HepG2 (cell line): ENCODE results near the gene TRRAP. TPM values are rescaled to one million over a fixed set of nuclear protein-coding genes. Genes with fewer than 3 reads are reported as not detected.

Experiments
- ATAC-seq: fragments of 200-7000 bp; cut with Tn5 transposase; 3 replicates; pipeline ENCODE4 v1.9.1; 2020; ENCODE audit warnings: mild to moderate bottlenecking, moderate library complexity
- BruUV-seq: library from RNA; stranded (reverse); fragments of 400-500 nt; replicated peaks from 2 replicates; lab custom pipeline; 2021; lab: Mats Ljungman, UMichigan
- CTCF ChIA-PET: fragments of 300-600 bp; formaldehyde crosslinking; extraction: SDS; loops from one replicate; lab custom pipeline; 2021; ENCODE audit warnings: low total read pairs, inconsistent platforms, low intra/inter-chr PET ratio; lab: Yijun Ruan, JAX
- POLR2A ChIA-PET: fragments of 350-600 bp; sonication (Branson Sonifier 250); formaldehyde crosslinking; loops from one replicate; lab custom pipeline; 2020; ENCODE audit warnings: antibody characterized with exemption, inconsistent platforms; lab: Yijun Ruan, JAX
- DNase-seq: peaks from one replicate; pipeline ENCODE4 v3.0.0-alpha.2; 2015; ENCODE audit warnings: low spot score
- FAIRE-seq: peaks from 3 replicates; lab custom pipeline; 2011; peaks lifted over from hg19 to GRCh38; lab: Jason Lieb, UNC
- H2AFZ ChIP-seq: one replicate; pipeline ENCODE4 v1.6.1; 2011; ENCODE audit warnings: low read length, inconsistent platforms
- H3K27ac ChIP-seq: fragments of 300-600 bp; 3 replicates; pipeline ENCODE4 v1.8.0; 2011; ENCODE audit warnings: mixed run types, mild to moderate bottlenecking, mixed read lengths, low read length, inconsistent platforms; ENCODE audit not compliant: insufficient read depth; ENCODE audit errors: extremely low read length
- H3K27me3 ChIP-seq, 2 experiments: fragments of 200-600 bp in 1 of 2; 2 replicates in 1 of 2; 3 replicates in 1 of 2; pipeline versions ENCODE4 v1.6.0 to v1.8.0; 2011; ENCODE audit warnings: low read length in 2 of 2, mild to moderate bottlenecking in 2 of 2, moderate library complexity in 2 of 2, inconsistent platforms in 1 of 2; ENCODE audit not compliant: insufficient read depth in 2 of 2, control insufficient read depth in 1 of 2
- H3K36me3 ChIP-seq, 2 experiments: fragments of 200-600 bp in 1 of 2; replicated peaks in 1 of 2; 2 replicates in 1 of 2; 3 replicates in 1 of 2; pipeline versions ENCODE4 v1.5.1 to v1.8.0; 2011; ENCODE audit warnings: low read length in 2 of 2, inconsistent platforms in 1 of 2; ENCODE audit not compliant: insufficient read depth in 2 of 2, control insufficient read depth in 1 of 2
- H3K4me1 ChIP-seq: 2 replicates; pipeline ENCODE4 v1.5.1; 2012; ENCODE audit warnings: low read length, inconsistent platforms; ENCODE audit not compliant: insufficient read depth
- H3K4me2 ChIP-seq: 2 replicates; pipeline ENCODE4 v1.6.0; 2011; ENCODE audit warnings: low read depth, low read length, inconsistent platforms
- H3K4me3 ChIP-seq, 3 experiments: fragments of 200-600 bp in 1 of 3; sonication (generic), shearing (Covaris generic) in 1 of 3; replicated peaks in 1 of 3; 2 replicates each; pipeline ENCODE4 v1.5.1; 2011 to 2016; ENCODE audit warnings: low read length in 3 of 3, inconsistent platforms in 2 of 3, low read depth in 2 of 3, mild to moderate bottlenecking in 2 of 3, control low read depth in 1 of 3, mixed read lengths in 1 of 3; ENCODE audit not compliant: insufficient read depth in 1 of 3
- H3K79me2 ChIP-seq: one replicate; pipeline ENCODE4 v1.6.1; 2011; ENCODE audit warnings: low read length, inconsistent platforms; ENCODE audit not compliant: insufficient read depth
- H3K9ac ChIP-seq: 2 replicates; pipeline ENCODE4 v1.6.0; 2011; ENCODE audit warnings: mild to moderate bottlenecking, low read depth, low read length, inconsistent platforms; ENCODE audit not compliant: insufficient read depth
- H3K9me3 ChIP-seq: 2 replicates; pipeline ENCODE4 v1.5.1; 2012; ENCODE audit warnings: mild to moderate bottlenecking, low read length
- H4K20me1 ChIP-seq: 2 replicates; pipeline ENCODE4 v1.6.0; 2011; ENCODE audit warnings: inconsistent platforms, mild to moderate bottlenecking, low read length, moderate library complexity; ENCODE audit not compliant: insufficient read depth
- ATF5 ChIP-seq: sonication (generic); formaldehyde crosslinking; IDR thresholded peaks from 2 replicates; pipeline ENCODE4 v1.4.0; 2020; ENCODE audit warnings: mild to moderate bottlenecking, low read depth, missing genetic modification reagents
- BORCS8-MEF2B ChIP-seq: sonication (generic); formaldehyde crosslinking; IDR thresholded peaks from 2 replicates; pipeline ENCODE4 v1.8.0; 2022; ENCODE audit warnings: mild to moderate bottlenecking, missing genetic modification reagents
- CTCF ChIP-seq: sonication (generic); formaldehyde crosslinking; IDR thresholded peaks from 2 replicates; pipeline ENCODE4 v1.5.0; 2020; ENCODE audit warnings: mild to moderate bottlenecking, missing genetic modification reagents, moderate library complexity
- FOSL2 ChIP-seq: sonication (generic); formaldehyde crosslinking; IDR thresholded peaks from 2 replicates; pipeline ENCODE4 v1.4.0; 2020; ENCODE audit warnings: missing genetic modification reagents
- KLF16 ChIP-seq, 2 experiments: sonication (generic) in 1 of 2; formaldehyde crosslinking in 1 of 2; IDR thresholded peaks; 2 replicates each; pipeline versions ENCODE4 v1.6.1 to v1.8.0; 2016 to 2023; ENCODE audit warnings: missing genetic modification reagents in 2 of 2, missing compliant biosample characterization in 1 of 2
- MATR3 ChIP-seq: sonication (generic); formaldehyde crosslinking; IDR thresholded peaks from 2 replicates; pipeline ENCODE4 v1.4.0; 2020; ENCODE audit warnings: missing genetic modification reagents
- MZF1 ChIP-seq: sonication (generic); formaldehyde crosslinking; IDR thresholded peaks from 2 replicates; pipeline ENCODE4 v1.8.1; 2023; ENCODE audit warnings: mild to moderate bottlenecking, missing genetic modification reagents, borderline replicate concordance
- NFYC ChIP-seq: IDR thresholded peaks from 2 replicates; pipeline ENCODE4 v1.6.1; 2016; ENCODE audit warnings: missing genetic modification reagents, missing compliant biosample characterization
- PAX8 ChIP-seq: sonication (generic); formaldehyde crosslinking; IDR thresholded peaks from 2 replicates; pipeline ENCODE4 v1.8.0; 2022; ENCODE audit warnings: mild to moderate bottlenecking, missing genetic modification reagents, borderline replicate concordance
- PRMT3 ChIP-seq: sonication (generic); formaldehyde crosslinking; IDR thresholded peaks from 2 replicates; pipeline ENCODE4 v1.8.1; 2022; ENCODE audit warnings: low read depth, mild to moderate bottlenecking, moderate library complexity, missing genetic modification reagents, borderline replicate concordance
- RXRA ChIP-seq: sonication (generic); formaldehyde crosslinking; IDR thresholded peaks from 2 replicates; pipeline ENCODE4 v1.5.1; 2020; ENCODE audit warnings: missing genetic modification reagents
- TEAD3 ChIP-seq: optimal IDR thresholded peaks from 2 replicates; pipeline ENCODE3; 2016; ENCODE audit warnings: borderline replicate concordance
- THAP11 ChIP-seq: IDR thresholded peaks from 2 replicates; pipeline ENCODE4 v1.6.1; 2016; ENCODE audit warnings: missing biosample characterization, missing genetic modification reagents
- ZFAT ChIP-seq: sonication (generic); formaldehyde crosslinking; conservative IDR thresholded peaks from 2 replicates; pipeline ENCODE4 v1.8.1; 2023; ENCODE audit warnings: missing genetic modification reagents, inconsistent platforms
- ZSCAN21 ChIP-seq: sonication (generic); formaldehyde crosslinking; IDR thresholded peaks from 2 replicates; pipeline ENCODE4 v1.8.0; 2022; ENCODE audit warnings: mild to moderate bottlenecking, missing genetic modification reagents, moderate library complexity, borderline replicate concordance
- WGBS: methylation state at CpG from one replicate; pipeline ENCODE4 v1.1.6; 2017; ENCODE audit warnings: low lambda C conversion rate; 5-methylcytosine and 5-hydroxymethylcytosine counted together
- in situ Hi-C: cut with HindIII; loops from 2 replicates; pipeline ENCODE4 v1.10.0; 2017; ENCODE audit warnings: low pct_unique_long_range_greater_than_20kb; ENCODE audit not compliant: extremely low pct_ligation_motif_present
- intact Hi-C: fragments of 100-400 bp; cut with micrococcal nuclease; formaldehyde crosslinking; loops from one replicate; pipeline ENCODE4 v1.10.0; 2022; ENCODE audit not compliant: unreplicated experiment
- polyA plus RNA-seq, 8 experiments: library from polyadenylated mRNA; depleted of rRNA in 3 of 8; stranded (reverse) in 7 of 8; unstranded in 1 of 8; fragments of >200 nt; fragmentation: Illumina TruSeq in 4 of 8; extraction: Trizol in 4 of 8; gene quantifications; 2 replicates each; pipeline versions ENCODE4 v1.2.1 to v1.2.3, GENCODE V29; 2011 to 2016; ENCODE audit warnings: low read depth in 4 of 8, missing spikeins in 1 of 8, mixed read lengths in 1 of 8; ENCODE audit not compliant: insufficient read depth in 1 of 8
- total RNA-seq, 5 experiments: library from RNA; depleted of rRNA; stranded (reverse); fragments of >200 nt; fragmentation: Illumina TruSeq; extraction: Trizol; gene quantifications; 2 replicates each; pipeline ENCODE4 v1.2.3, GENCODE V29; 2016; ENCODE audit warnings: low read depth in 1 of 5
- TF ChIP-seq, protein P1 (sequence below): sonication (generic); formaldehyde crosslinking; IDR thresholded peaks from 2 replicates; pipeline ENCODE4 v1.5.0; 2020; ENCODE audit warnings: mild to moderate bottlenecking, missing genetic modification reagents, borderline replicate concordance
- TF ChIP-seq, protein P2 (sequence below): sonication (generic); formaldehyde crosslinking; IDR thresholded peaks from 2 replicates; pipeline ENCODE4 v1.5.0; 2020; ENCODE audit warnings: missing genetic modification reagents

Gene TRRAP
- total and polyA plus RNA-seq, 2 of the 13 experiments (the other 11 are each of a cell fraction or from before 2014, with no cell fraction given): 8.6 to 10.5 TPM

- Histone ChIP-seq H3K9ac (no peak overlapping the region), H3K4me1 (no peaks in the 10 kb centered on the region), H3K27me3 (no peaks in the 10 kb centered on the region), H3K4me3 (no peak overlapping the region), H3K9me3 (no peaks in the 10 kb centered on the region), H3K4me2 (no peak overlapping the region), H3K27ac (no peak overlapping the region), H2AFZ (no peak overlapping the region), H3K79me2 (no peaks in the 10 kb centered on the region), H3K36me3 (peaks cover 23 to 89% of the 10 kb centered on the region in 2 experiments), H4K20me1 (no peaks in the 10 kb centered on the region)
- BruUV-seq: no TSS peak
- DNase-seq: no peak
- TF ChIP-seq NFYC (CRISPR knock-in tag) (no peak), BORCS8-MEF2B (CRISPR knock-in tag) (no peak), RXRA (no peak), PRMT3 (CRISPR knock-in tag) (no peak), KLF16 (CRISPR knock-in tag; IDR thresholded peaks at IDR 0.05) (no peak), ZFAT (CRISPR knock-in tag) (no peak), TEAD3 (CRISPR knock-in tag) (no peak), MATR3 (no peak), CTCF (CRISPR knock-in tag) (no peak), MZF1 (CRISPR knock-in tag) (no peak), ATF5 (CRISPR knock-in tag) (no peak), PAX8 (CRISPR knock-in tag) (no peak), ZSCAN21 (CRISPR knock-in tag) (no peak), THAP11 (CRISPR knock-in tag) (no peak), FOSL2 (no peak)
- TF ChIP-seq, protein P1, sequence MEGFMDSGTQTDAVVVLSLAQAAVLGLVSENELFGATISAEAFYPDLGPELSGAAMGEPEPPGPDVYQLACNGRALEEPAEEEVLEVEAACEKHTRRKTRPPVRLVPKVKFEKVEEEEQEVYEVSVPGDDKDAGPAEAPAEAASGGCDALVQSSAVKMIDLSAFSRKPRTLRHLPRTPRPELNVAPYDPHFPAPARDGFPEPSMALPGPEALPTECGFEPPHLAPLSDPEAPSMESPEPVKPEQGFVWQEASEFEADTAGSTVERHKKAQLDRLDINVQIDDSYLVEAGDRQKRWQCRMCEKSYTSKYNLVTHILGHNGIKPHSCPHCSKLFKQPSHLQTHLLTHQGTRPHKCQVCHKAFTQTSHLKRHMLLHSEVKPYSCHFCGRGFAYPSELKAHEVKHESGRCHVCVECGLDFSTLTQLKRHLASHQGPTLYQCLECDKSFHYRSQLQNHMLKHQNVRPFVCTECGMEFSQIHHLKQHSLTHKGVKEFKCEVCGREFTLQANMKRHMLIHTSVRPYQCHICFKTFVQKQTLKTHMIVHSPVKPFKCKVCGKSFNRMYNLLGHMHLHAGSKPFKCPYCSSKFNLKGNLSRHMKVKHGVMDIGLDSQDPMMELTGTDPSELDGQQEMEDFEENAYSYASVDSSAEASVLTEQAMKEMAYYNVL (CRISPR knock-in tag): no peak
- TF ChIP-seq, protein P2, sequence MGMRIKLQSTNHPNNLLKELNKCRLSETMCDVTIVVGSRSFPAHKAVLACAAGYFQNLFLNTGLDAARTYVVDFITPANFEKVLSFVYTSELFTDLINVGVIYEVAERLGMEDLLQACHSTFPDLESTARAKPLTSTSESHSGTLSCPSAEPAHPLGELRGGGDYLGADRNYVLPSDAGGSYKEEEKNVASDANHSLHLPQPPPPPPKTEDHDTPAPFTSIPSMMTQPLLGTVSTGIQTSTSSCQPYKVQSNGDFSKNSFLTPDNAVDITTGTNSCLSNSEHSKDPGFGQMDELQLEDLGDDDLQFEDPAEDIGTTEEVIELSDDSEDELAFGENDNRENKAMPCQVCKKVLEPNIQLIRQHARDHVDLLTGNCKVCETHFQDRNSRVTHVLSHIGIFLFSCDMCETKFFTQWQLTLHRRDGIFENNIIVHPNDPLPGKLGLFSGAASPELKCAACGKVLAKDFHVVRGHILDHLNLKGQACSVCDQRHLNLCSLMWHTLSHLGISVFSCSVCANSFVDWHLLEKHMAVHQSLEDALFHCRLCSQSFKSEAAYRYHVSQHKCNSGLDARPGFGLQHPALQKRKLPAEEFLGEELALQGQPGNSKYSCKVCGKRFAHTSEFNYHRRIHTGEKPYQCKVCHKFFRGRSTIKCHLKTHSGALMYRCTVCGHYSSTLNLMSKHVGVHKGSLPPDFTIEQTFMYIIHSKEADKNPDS: no peak
- in situ Hi-C loops: no loop called here
- intact Hi-C loops: no loop called here
- ChIA-PET CTCF (no interaction called here), POLR2A (no interaction called here)
- WGBS: 97% methylated on average over 3 of the region's 3 CpGs
- no peak for ATAC-seq
- no peak for FAIRE-seq
These were observed 24.2 kb downstream of the TRRAP start for GRCh38 chr7:98902523-98902922.
